NCI-H1417 treated with DMSO at 0.1 percent for 48 hours (cell line): ENCODE results near the gene STK11IP.

Experiments used
- DNase-seq: peaks from one replicate; lab custom pipeline; 2025; lab: John Stamatoyannopoulos, UW

The STK11IP gene

DNA sequence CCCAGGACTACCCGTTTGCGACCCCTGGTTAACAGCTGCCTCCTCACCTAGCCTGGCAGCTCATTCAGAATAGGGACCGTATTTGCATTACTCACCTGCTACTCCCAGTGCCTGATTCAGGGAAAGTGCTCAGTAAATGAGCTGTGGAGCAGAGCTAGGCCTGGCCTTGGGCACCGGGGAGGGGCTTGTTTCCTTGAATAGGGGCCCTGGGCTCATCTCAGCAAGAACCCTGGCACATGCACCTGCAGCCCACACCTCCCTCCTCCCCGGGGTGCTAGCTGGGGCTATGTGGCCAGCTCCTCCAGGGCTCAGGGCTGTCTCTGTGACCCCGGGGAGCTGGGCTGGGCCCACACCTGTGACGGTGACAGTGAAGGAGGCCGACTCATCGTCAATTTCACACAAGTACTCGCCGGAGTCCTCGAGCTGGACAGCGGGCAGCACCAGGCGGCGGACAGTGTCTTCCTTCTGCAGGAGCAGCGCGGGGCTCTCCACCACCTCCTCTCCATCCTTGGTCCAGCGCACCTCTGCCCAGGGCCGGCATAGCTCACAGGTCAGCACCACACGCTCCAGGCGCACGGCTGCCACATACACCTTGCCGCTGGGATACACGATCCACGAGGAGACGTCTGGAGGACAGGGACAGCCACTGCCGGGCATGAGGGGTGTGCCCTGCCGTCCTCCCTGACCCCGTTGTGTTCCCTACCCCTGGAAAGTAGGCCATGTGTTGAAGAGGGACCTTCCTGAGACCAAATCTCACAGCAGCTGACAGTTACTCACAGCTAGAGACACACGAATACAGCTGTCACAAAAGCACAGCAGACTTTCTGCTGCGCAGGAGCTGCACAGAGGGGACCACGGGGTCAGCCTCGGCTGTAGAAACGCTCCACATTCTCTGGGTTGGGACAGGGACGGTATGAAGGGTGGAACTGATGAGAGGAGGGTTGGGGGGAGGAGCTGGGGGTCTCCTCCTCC lies 35.3 kb upstream of the STK11IP start:
- no peak for DNase-seq

DNA sequence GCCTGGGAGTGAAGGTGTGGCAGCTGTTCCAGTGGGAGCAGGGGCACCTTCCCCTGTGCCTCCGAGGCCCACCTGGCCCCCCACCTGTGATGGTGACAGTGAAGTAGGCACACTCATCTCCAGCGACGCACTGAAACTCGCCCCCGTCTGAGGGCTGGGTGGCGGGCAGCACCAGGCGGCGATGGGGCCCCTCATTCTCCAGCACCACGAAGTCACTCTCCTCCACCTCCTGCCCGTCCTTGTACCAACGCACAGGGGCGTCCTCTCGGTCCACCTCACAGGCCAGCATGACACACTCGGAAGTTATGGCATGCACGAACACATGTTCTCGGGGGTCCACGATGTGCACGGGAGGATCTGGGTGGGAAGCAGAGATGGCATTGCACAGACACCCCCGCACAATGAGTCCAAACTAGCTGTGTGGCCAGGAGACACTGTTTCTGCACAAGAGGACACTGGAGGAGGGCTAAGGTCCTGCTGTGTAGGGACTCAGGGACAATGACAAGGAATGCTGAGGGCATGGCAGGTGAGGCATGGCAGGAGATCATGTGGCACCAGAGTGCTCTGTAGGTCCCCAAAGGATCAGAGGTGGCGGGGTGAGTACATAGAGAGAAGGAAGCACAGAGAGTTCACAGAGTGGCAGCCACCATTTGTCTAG lies 34.3 kb upstream of the STK11IP start:
- no peak for DNase-seq

DNA sequence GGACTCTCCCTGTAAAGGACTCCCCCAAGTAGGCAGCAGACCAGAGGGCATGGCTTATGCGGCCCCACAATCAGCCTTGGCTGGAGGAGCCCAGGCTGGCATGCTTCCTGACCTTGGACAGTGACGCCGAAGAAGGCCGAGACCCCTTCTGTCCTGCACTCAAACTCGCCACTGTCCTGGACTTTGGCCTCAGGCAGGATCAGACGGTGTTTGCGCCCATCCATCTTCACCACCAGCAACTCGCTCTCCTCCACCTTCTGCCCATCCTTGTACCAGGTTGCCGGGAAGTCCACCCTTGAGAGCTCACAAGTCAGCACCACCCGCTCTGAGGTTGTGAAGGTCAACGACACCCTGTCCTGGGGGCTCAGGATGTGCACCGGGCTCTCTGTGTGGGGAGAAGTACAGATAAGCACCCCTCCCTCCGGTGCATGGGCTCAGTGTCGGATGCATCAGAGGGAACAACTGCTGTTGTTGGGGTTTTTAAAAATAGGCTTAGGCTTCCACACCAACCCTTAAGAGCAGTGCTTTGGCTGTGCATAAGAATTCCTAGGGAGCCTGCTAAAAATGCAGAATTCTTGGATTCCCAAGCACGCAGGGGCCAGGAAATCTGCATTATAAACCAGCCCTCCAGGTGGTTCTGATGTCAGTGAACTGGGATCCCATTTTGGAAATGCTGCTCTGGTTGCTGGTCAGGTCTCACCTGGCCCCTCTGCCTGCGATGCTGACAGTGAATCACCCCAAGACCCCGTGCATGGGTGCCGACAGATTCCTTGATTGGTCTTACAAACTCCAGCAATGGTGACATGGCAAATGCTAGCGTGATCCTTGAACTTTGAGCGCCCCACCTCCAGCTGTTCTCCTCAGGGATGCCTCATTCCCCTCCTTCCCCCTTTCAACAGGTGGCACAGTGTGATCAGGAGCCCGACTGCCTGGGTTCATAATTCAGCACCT lies 32.3 kb upstream of the STK11IP start:
- DNase-seq = no peak

DNA sequence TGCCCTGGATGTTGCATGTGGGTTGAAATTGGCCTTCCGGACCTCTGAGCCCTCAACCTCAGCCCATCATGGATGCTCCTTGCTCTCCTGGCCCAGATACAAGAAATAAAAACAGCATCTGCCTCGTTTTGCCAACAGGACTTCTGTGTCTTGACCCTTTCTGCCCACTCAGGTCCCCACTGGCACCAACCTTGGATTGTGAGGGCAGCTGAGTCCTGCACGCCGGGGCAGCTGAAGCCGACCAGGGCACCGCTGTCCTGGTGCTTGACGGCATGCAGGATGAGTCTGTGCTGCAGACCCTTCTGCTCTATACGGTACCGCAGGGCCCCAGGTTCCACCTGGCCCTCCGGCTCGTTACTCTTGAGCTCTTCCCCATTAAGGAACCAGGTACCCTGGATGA lies 31.0 kb upstream of the STK11IP start:
- DNase-seq = no peak

DNA sequence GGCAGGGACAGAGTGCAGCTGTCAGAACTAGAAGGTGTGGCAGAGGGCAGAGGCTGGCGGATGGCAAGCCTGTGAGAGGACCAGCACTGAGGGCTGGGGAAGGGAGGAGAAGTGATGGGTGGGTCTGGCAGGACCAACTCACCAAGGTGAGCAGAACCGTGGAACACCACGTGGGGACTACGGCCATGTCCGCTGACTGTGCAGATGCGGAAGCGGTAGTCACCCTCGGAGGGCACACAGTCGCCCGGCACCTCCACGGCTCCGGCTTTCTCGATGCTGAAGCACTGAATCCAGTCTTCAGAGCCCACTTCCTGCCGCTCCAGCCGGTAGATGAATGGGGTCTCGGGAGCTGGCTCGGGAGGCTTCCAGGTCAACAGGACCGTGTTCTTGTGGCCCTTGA lies 30.5 kb upstream of the STK11IP start:
- DNase-seq = no peak

DNA sequence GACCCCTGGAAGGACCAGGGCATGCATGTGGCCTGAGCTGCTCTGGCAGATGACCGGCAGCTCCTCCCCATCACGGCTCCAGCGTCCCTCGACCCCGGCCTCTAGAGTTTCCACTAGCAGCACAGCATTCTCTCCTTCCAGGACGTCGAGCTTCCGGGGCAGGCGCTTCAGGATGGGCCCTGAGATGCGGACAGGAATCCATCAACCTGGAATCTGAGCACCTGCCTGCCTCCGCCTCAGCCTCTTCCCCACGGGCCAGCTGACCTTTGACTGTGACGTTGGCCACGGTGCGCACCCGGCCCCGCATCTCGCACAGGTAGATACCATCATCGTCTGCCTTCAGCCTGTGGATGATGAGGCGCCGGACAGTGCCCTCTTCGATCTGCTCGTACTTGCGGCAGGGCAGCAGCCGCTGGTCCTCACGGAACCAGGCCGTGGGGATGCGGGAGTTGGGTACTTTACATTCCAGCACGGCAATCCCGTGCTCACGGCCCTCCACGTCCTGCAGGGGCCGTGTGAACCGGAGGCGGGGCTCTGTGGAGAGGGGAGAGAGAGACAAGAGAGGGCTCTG lies 29.8 kb upstream of the STK11IP start:
- DNase-seq = no peak

DNA sequence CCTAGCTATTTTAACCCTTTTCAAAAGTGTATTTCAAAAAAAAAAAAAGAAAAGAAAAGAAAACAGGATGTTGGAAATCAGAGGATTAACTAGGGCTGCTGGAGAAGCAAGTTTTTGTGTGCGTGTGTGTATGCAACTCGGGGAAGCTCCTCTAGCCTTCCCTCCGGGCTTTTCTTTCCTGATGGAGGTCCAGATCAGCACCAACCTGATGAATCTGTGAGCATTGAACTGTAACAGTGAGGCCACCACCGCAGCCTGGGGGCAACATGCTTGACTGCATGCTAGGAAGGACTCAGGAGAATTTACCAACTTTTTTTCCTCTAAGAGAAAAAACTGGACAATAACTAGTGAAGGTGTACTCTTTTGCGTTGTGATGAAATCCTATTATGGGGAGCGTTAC lies 28.6 kb upstream of the STK11IP start:
- no peak for DNase-seq

DNA sequence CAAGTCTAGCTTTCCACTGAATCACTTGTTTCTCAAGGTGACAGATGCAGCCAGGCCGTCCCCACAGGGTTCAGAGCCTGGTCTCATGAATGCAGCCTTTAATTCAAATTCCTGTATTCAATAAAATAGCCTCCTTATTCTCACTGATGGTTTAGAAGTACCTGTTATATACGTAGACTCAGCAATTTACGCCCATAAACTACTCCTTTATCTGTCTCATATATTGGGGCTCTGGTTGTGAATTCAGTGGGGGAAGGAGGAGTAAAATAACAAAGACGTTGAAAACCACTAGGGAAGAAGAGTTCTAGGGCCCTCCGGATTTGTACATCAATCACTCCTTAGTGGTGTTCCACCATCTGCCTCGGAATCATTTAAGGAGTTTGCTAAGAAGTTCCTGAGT lies 28.0 kb upstream of the STK11IP start:
- no peak for DNase-seq

DNA sequence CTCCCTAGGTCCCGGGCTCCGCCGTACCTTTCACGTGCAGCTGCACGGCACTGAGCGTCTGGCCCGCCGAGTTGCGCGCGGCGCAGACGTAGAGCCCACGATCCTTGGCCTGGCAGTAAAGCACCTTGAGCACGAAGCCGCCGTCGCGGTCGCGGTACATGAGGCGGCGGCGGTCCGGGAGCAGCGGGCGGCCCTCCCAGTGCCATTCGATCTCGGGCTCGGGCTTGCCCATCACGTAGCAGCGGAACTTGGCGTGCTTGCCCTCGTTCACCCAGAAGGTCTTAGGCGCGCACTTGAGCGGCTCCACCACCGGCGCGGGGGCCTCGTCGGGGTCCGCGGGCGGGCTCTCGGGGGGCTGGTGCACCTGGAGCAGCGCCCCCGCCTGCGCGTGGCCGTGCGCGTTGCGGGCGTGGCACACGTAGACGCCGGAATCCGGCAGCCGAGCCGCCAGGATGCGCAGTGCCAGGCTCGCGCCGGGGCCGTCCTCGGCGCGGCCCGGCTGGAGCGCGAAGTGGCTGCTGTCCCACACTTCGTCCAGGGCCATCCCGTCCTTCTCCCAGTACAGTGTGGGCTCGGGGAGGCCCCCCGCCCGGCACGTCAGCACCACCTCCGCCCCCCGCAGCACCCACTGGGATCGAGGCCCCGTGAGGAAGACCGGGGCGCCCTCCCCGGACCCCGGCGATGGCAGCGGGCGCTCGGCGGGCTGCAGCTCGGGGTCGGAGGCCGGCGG lies 27.3 kb upstream of the STK11IP start:
- DNase-seq = no peak

DNA sequence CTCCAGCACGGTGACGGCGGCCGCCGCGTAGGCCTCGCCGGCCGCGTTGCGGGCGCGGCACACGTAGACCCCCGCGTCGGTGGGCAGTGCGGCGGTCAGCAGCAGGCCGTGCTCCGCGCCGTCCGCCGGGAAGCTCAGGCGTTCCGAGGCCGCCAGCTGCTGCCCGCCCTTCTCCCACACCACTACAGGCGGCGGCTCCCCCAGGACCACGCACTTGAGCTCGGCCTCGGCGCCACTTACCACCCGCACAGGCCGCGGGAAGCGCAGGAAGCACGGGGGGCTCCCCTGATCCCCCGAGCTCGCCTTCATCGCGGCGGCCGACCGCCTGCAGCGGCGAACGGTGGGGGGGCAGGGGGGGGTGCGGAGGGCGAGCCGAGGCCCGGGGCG lies 26.7 kb upstream of the STK11IP start:
- no peak for DNase-seq

DNA sequence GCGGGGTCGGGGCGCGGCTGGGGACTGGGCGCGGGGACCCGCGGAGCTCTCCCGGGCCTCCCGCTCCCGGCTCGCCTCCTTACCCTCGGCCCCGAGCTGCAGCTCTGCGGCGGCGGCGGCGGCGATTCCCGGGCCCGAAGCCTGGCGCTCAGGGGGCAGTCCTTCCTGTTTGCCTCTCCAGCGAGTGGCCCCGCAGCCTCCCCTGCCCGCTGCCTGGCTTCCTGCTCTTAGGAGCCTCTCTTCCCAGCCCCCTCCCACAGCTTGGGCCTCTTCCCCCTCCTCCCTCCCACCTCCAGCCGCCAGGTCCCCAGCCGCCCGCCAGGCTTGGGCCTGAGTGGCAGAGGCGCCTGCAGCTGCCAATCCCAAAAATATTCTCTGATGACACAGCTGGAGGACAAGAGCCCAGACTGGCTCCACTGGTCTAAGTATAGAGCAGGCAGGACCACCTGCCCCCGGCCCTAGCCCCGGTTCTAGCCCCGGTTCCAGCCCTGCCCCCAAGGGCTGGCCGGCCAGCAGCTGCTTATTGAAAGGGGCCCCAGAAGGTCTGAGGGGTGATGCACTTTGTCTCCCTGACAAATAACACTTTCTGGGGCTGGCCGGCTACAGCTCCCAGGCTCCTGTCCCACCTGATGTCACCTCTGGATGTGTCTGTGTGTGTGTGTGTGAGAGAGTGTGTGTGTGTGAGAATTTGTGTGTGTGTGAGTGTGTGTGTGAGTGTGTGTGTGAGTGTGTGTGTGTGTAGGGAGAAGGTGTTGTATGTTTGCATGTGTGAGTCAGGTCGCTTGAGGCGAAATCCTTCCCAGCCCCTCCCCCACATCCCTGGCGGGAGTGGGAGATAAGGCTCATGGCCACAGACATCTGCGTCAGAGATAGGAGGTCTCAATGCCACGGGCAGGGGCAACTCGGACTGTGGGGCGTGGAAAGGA lies 26.1 kb upstream of the STK11IP start, which contains the start of gene OBSL1:
OBSL1 (minus strand) TSS at position 229 of the 926 bp plus-strand sequence. CDS start 307 bp downstream, outside the sequence.
- DNase-seq = peak; percentile 9

DNA sequence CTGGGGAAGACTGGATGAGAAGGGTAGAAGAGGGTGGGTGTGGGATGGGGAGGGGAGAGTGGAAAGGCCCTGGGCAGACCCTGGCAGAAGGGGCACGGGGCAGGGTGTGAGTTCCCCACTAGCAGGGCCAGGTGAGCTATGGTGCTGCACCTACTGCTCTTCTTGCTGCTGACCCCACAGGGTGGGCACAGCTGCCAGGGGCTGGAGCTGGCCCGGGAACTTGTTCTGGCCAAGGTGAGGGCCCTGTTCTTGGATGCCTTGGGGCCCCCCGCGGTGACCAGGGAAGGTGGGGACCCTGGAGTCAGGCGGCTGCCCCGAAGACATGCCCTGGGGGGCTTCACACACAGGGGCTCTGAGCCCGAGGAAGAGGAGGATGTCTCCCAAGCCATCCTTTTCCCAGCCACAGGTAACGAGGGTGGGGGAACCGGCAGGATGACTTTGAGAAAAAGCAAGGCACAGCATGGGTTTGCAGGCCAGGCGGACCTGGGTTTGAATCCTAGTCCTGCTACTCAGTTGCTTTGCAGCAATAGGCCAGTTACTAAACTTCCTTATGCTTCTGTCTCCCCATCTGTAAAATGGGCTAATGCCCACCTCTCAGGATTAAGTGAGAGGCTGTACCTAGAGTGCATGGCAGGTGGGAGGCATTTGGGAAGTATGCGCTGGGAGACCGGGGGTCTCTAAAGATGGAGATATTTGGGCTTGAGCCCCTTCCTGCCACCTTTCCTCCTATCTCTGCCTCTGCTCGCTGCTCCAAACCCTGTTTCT lies 25.2 kb upstream of the STK11IP start, which contains the start of gene INHA:
INHA (plus strand) TSS at position 74 of the 765 bp plus-strand sequence; CDS start at position 139, 65 bp downstream.
- DNase-seq = no peak

DNA sequence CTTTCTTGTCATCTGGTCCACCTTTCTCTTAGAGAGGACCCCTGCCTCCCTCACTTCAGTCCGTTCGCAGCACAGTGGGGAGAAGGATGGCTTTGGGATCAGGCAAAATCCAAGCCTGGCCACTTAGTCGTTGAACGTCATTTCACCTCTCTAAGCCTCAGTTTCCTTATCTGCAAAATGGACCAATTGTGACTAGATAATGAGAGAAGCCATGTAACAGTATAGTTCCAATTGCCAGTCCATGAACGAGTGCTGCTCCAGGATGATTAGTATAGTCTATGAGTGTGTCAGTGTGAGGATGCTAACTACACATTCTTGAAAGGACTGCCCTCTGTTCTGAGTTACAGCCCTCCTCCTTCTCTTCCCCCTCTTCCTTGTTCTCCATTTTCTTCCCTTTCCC lies 24.5 kb upstream of the STK11IP start:
- no peak for DNase-seq

DNA sequence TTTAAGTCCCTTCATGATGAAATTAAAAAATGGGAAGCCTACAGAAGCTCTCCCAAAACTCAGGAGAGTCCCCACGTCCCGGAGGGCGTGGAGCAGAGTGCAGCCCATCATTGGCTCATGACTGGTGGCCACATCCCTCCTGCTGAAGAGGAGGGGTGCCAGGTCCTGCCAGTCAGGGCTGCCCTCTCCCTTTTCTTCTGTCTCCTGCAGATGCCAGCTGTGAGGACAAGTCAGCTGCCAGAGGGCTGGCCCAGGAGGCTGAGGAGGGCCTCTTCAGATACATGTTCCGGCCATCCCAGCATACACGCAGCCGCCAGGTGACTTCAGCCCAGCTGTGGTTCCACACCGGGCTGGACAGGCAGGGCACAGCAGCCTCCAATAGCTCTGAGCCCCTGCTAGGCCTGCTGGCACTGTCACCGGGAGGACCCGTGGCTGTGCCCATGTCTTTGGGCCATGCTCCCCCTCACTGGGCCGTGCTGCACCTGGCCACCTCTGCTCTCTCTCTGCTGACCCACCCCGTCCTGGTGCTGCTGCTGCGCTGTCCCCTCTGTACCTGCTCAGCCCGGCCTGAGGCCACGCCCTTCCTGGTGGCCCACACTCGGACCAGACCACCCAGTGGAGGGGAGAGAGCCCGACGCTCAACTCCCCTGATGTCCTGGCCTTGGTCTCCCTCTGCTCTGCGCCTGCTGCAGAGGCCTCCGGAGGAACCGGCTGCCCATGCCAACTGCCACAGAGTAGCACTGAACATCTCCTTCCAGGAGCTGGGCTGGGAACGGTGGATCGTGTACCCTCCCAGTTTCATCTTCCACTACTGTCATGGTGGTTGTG lies 23.0 kb upstream of the STK11IP start:
- no peak for DNase-seq

DNA sequence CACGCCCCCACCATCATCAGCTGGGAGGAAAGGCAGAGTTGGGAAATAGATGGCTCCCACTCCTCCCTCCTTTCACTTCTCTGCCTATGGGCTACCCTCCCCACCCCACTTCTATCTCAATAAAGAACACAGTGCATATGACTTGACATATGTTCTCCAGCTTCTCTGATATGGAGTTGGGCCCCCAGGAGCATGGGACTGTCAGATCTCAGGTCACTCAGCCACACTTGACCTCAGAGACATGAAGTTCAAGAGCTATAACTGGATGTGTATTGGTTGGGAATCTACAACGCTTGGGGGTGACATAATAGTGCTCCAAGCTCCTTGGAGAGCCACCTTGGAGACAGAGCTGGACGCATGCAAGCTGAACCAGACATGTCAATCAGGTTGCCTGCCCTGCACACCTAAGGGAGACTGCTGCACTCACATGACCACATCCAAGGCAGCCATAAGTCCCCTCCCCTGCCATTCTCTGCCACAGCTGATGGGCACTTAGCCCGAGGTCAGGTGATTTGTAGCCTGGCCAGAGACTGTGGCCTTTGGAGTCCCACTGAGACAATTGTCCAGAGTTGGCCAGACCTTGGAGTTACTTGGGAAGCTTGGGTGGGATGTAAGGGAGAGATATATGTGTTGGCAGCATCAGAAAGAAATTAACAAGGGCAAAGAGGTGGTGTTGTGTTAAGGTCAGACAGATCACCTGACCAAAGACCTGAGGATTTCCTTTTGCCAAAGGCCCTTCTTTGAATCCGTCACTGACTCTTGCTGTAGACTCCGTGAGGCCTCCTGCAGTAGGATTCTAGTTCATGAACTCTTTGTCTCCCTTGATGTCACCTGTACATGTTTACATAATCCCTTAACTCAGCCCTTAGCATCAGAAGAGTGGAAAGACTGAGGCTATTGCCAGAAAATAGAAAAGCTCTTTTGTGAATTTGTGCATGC lies 21.8 kb upstream of the STK11IP start:
- DNase-seq = no peak

DNA sequence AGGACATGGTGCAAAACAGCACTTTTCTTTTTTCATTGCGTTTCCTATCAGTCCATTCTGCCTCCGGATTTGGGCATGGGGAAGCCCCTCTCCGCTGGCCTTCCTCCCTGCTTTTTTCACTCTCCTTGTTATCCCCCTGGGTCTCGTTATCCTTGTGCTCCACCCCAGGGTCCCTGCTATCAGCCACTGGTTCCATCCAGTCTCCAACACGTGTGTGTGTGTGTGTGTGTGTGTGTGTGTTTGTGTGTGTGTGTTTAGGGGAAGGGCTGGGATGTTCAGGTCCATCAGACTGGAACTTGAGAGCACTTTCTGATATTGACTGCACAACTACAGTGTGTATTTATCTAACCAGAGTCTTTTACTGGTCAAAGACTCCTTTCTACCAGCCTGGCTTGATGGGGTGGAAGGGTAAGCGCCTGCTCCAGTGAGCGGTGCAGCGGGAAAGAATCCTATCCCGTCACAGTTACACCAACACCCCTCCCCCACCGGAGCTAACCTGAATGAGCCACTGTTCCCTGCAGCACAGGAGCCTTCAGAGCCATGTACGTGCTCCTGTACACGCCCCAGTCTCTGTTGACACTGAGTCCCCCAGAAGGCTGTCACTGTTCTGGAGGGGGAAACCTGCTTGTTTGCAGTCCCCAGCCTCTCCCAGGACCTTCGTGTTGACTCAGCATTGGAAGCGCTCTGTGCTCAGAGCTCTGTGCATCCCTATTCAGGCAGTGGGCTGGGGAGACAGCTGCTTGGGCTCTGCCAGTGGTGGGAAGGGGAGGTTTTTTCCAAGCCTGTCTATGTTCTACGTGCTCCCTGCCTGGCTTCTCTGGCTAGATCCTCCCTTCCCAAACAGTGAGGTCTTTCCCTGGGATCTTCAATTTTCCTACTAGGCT lies 20.9 kb upstream of the STK11IP start:
- no peak for DNase-seq
